CD14-positive monocyte (primary cell): ENCODE results near the gene RNF157. TPM values are rescaled to one million over a fixed set of nuclear protein-coding genes. Genes with fewer than 3 reads are reported as not detected.

Experiments used
- DNase-seq, 3 donors: peaks; one replicate each; pipeline ENCODE4 v3.0.0-alpha.2; 2011 to 2022
- H2AFZ ChIP-seq: 2 replicates; pipeline ENCODE4 v1.6.0; 2012; ENCODE audit warnings: mild to moderate bottlenecking, low read depth, low read length, inconsistent platforms; ENCODE audit not compliant: insufficient read depth, poor library complexity, severe bottlenecking
- H3K27ac ChIP-seq, 2 donors: 1 replicate in 1 of 2; 2 replicates in 1 of 2; pipeline ENCODE4 v1.5.1; 2012 to 2013; ENCODE audit warnings: low read length in 2 of 2, control low read depth in 1 of 2, inconsistent platforms in 1 of 2, low read depth in 1 of 2, mild to moderate bottlenecking in 1 of 2
- H3K27me3 ChIP-seq, 2 donors: one replicate each; pipeline versions ENCODE4 v1.6.0 to v1.6.1; 2011 to 2013; ENCODE audit warnings: low read length in 2 of 2; ENCODE audit not compliant: control insufficient read depth in 2 of 2, insufficient read depth in 2 of 2
- H3K36me3 ChIP-seq, 2 donors: replicated peaks in 1 of 2; 1 replicate in 1 of 2; 2 replicates in 1 of 2; pipeline versions ENCODE4 v1.5.1 to v1.6.1; 2012 to 2013; ENCODE audit warnings: low read length in 2 of 2, control low read depth in 1 of 2, inconsistent platforms in 1 of 2, mild to moderate bottlenecking in 1 of 2; ENCODE audit not compliant: insufficient read depth in 2 of 2, control insufficient read depth in 1 of 2
- H3K4me1 ChIP-seq, 2 donors: 1 replicate in 1 of 2; 2 replicates in 1 of 2; pipeline versions ENCODE4 v1.5.1 to v1.6.1; 2012 to 2013; ENCODE audit warnings: low read length in 2 of 2, control low read depth in 1 of 2, inconsistent platforms in 1 of 2, mild to moderate bottlenecking in 1 of 2, moderate library complexity in 1 of 2; ENCODE audit not compliant: insufficient read depth in 2 of 2, control insufficient read depth in 1 of 2
- H3K4me2 ChIP-seq: replicated peaks from 2 replicates; pipeline ENCODE3; 2012; ENCODE audit warnings: low read length, moderate library complexity, mild to moderate bottlenecking; ENCODE audit not compliant: poor library complexity, severe bottlenecking; ENCODE audit errors: extremely low read depth
- H3K4me3 ChIP-seq, 3 experiments: fragments of 200-600 bp in 1 of 3; sonication (generic) in 1 of 3; replicated peaks in 1 of 3; 1 replicate in 2 of 3; 2 replicates in 1 of 3; pipeline ENCODE4 v1.5.1; 2011 to 2013; ENCODE audit warnings: low read length in 3 of 3, mild to moderate bottlenecking in 3 of 3, control low read depth in 2 of 3, low read depth in 2 of 3, inconsistent platforms in 1 of 3, moderate library complexity in 1 of 3
- H3K79me2 ChIP-seq: 2 replicates; pipeline ENCODE4 v1.6.0; 2012; ENCODE audit warnings: mild to moderate bottlenecking, control low read depth, inconsistent platforms, low read length, moderate library complexity; ENCODE audit not compliant: insufficient read depth
- H3K9ac ChIP-seq: 2 replicates; pipeline ENCODE4 v1.6.0; 2017; ENCODE audit warnings: low read length, mild to moderate bottlenecking; ENCODE audit not compliant: insufficient read depth, poor library complexity, severe bottlenecking
- H3K9me3 ChIP-seq, 2 donors: replicated peaks in 1 of 2; 1 replicate in 1 of 2; 2 replicates in 1 of 2; pipeline versions ENCODE4 v1.5.1 to v1.6.1; 2012 to 2013; ENCODE audit warnings: low read length in 2 of 2, control low read depth in 1 of 2; ENCODE audit not compliant: control insufficient read depth in 1 of 2, insufficient read depth in 1 of 2
- H4K20me1 ChIP-seq: 2 replicates; pipeline ENCODE4 v1.6.0; 2012; ENCODE audit warnings: mild to moderate bottlenecking, low read length, control low read depth, moderate library complexity; ENCODE audit not compliant: insufficient read depth
- H3K27ac Mint-ChIP-seq, 7 donors: one replicate each; pipeline ENCODE4 v1.8.0; 2020; ENCODE audit warnings: mild to moderate bottlenecking in 7 of 7, mixed read lengths in 7 of 7, moderate library complexity in 6 of 7, inconsistent platforms in 2 of 7
- H3K27me3 Mint-ChIP-seq, 3 donors: one replicate each; pipeline ENCODE4 v1.8.0; 2021 to 2022; ENCODE audit warnings: low read depth in 3 of 3, mild to moderate bottlenecking in 3 of 3, mixed read lengths in 3 of 3, moderate library complexity in 3 of 3, inconsistent platforms in 1 of 3
- H3K36me3 Mint-ChIP-seq, 2 donors: one replicate each; pipeline ENCODE4 v1.8.0; 2020; ENCODE audit warnings: mixed read lengths in 2 of 2, inconsistent platforms in 1 of 2, mild to moderate bottlenecking in 1 of 2
- H3K4me1 Mint-ChIP-seq: one replicate; pipeline ENCODE4 v1.8.0; 2020; ENCODE audit warnings: mild to moderate bottlenecking, mixed read lengths
- H3K4me3 Mint-ChIP-seq, 2 donors: one replicate each; pipeline ENCODE4 v1.8.0; 2020; ENCODE audit warnings: mild to moderate bottlenecking in 2 of 2, mixed read lengths in 2 of 2, moderate library complexity in 1 of 2
- H3K9me3 Mint-ChIP-seq, 7 donors: one replicate each; pipeline ENCODE4 v1.8.0; 2020 to 2022; ENCODE audit warnings: mixed read lengths in 7 of 7, mild to moderate bottlenecking in 6 of 7, moderate library complexity in 6 of 7, inconsistent platforms in 2 of 7
- CTCF ChIP-seq: fragments of 200-600 bp; IDR thresholded peaks from one replicate; pipeline ENCODE4 v1.8.0; 2022; ENCODE audit warnings: antibody characterized with exemption, mild to moderate bottlenecking
- WGBS: methylation state at CpG from one replicate; pipeline ENCODE4 v1.1.5; 2013; ENCODE audit warnings: missing lambda C conversion rate; ENCODE audit not compliant: insufficient coverage; 5-methylcytosine and 5-hydroxymethylcytosine counted together
- intact Hi-C, 2 donors: fragments of 100-400 bp; cut with micrococcal nuclease; formaldehyde crosslinking; loops; one replicate each; pipeline versions ENCODE4 v1.15.0 to v1.15.1; 2023
- polyA plus RNA-seq, 3 donors: library from polyadenylated mRNA; depleted of rRNA in 1 of 3; unstranded in 2 of 3; stranded (reverse) in 1 of 3; fragments of 300-500 nt in 2 of 3; fragments of >200 nt in 1 of 3; fragmentation: Illumina TruSeq in 2 of 3; gene quantifications; 1 replicate in 2 of 3; 2 replicates in 1 of 3; pipeline ENCODE4 v1.2.3, GENCODE V29; 2012 to 2021

Gene RNF157
- polyA plus RNA-seq, 3 donors, result 0.03 TPM; not detected in 2

GRCh38 chr17:76122431-76123190, 117.7 kb downstream of the RNF157 start:
- 94% methylated on average over 20 of the region's 24 CpGs for WGBS
- no peak for DNase-seq
- Histone ChIP-seq H3K9me3 (no peaks in the 10 kb centered on the region), H3K79me2 (no peaks in the 10 kb centered on the region), H2AFZ (peak overlapping the region; percentile 82), H3K27me3 (no peaks in the 10 kb centered on the region), H3K27ac (no peak overlapping the region), H3K9ac (no peak overlapping the region), H3K4me2 (peak overlapping the region; percentile 83), H4K20me1 (no peaks in the 10 kb centered on the region), H3K36me3 (no peaks in the 10 kb centered on the region), H3K4me3 (no peak overlapping the region), H3K4me1 (peaks cover 10 to 20% of the 10 kb centered on the region in 2 donors)
- H3K4me3 Mint-ChIP-seq, result peak overlapping the region in 1 of 2 donors; percentile 53
- no peaks in the 10 kb centered on the region for H3K36me3 Mint-ChIP-seq
- no peak for TF ChIP-seq CTCF
- H3K9me3 Mint-ChIP-seq, result peaks cover 0 to 9% (median 2%) of the 10 kb centered on the region in 7 donors
- peaks cover 11% of the 10 kb centered on the region for H3K4me1 Mint-ChIP-seq
- peaks cover 8 to 27% (median 16%) of the 10 kb centered on the region in 3 donors for H3K27me3 Mint-ChIP-seq
- intact Hi-C loops, result loop anchor here (1.0 to 10.0 kb wide), 5 partner anchors 55 to 282 kb away; no protein-coding TSS in a partner anchor
- H3K27ac Mint-ChIP-seq, result no peak overlapping the region

DNA sequence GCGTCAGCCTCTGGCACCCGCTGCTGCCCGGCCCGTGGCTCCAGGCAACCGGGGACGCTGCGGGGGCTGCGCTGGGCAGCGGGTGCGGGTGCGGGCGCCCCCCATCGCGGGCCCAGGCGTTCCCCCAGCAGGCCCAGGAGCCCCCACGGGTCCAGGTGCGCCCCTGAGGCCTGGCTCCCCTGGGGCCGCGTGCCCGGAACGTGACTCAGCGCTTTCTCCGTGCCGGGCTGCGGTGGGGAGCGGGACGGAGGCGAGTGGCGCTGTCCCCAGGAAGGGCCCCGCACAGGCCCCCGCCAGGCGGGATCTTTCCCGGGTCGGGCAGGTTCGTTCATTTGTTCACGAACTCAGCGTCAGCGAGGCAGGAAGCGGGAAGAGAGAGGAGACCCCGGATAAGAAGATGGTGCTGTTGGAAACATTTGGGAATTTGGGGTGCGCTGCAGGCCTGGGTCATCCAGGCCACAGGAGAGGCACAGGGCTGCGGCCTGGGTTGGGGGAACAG, 118.3 kb downstream of the RNF157 start:
- peak overlapping the region in 1 of 7 donors; percentile 75 for H3K27ac Mint-ChIP-seq
- no peaks in the 10 kb centered on the region for H4K20me1 ChIP-seq
- H3K36me3 Mint-ChIP-seq, result no peaks in the 10 kb centered on the region
- peak overlapping the region; percentile 9 to 53 for H3K4me3 Mint-ChIP-seq
- H3K27me3 Mint-ChIP-seq, result peaks cover 8 to 27% (median 16%) of the 10 kb centered on the region in 3 donors
- no peaks in the 10 kb centered on the region for H3K36me3 ChIP-seq
- H3K27ac ChIP-seq, result no peak overlapping the region
- H3K27me3 ChIP-seq, result no peaks in the 10 kb centered on the region
- H2AFZ ChIP-seq, result peak overlapping the region; percentile 82
- intact Hi-C loops, result loop anchor here (1.0 to 10.0 kb wide), 6 partner anchors 55 to 283 kb away; no protein-coding TSS in a partner anchor
- no peaks in the 10 kb centered on the region for H3K9me3 ChIP-seq
- DNase-seq, result no peak
- H3K4me1 ChIP-seq, result peaks cover 10 to 20% of the 10 kb centered on the region in 2 donors
- peak overlapping the region; percentile 18 to 73 (median 21) for H3K4me3 ChIP-seq
- H3K9me3 Mint-ChIP-seq, result peaks cover 0 to 9% (median 2%) of the 10 kb centered on the region in 7 donors
- peak overlapping the region; percentile 63 for H3K9ac ChIP-seq
- H3K4me1 Mint-ChIP-seq, result peaks cover 11% of the 10 kb centered on the region
- H3K4me2 ChIP-seq, result peak overlapping the region; percentile 83
- WGBS, result 11% methylated on average over 42 of the region's 42 CpGs
- no peaks in the 10 kb centered on the region for H3K79me2 ChIP-seq
- TF ChIP-seq CTCF, result no peak
